ENCODE data around the gene TSR3.
"Not testable (repeated sequence)": the region's sequence is repeated elsewhere in the genome, so short reads cannot be mapped to it uniquely, and the experiment has no call there.

Gene TSR3

GRCh38 chr16:1337486-1337885, 14.2 kb downstream of the TSR3 start:
- DNase-seq (ENCODE audit: low read depth) = no peak

- no peak for DNase-seq (ENCODE audit: low read depth)
These were observed 15.1 kb downstream of the TSR3 start for GRCh38 chr16:1336619-1337018.

- no peak for DNase-seq (ENCODE audit: low read depth)
These were observed 15.7 kb downstream of the TSR3 start for GRCh38 chr16:1335996-1336395.

GRCh38 chr16:1335211-1335971, 16.3 kb downstream of the TSR3 start:
- DNase-seq (ENCODE audit: low read depth) = no peak

- no peak for DNase-seq (ENCODE audit: low read depth)
These were observed 16.9 kb downstream of the TSR3 start for GRCh38 chr16:1334739-1335138.

- no peak for DNase-seq (ENCODE audit: low read depth)
These were observed 17.6 kb downstream of the TSR3 start for GRCh38 chr16:1333854-1334700.

GRCh38 chr16:1333149-1333812, 18.4 kb downstream of the TSR3 start, which contains the start of gene BAIAP3:
BAIAP3 (plus strand) TSS chr16:1333645; CDS start chr16:1338550, 4,905 bp downstream.
- no peak for DNase-seq (ENCODE audit: low read depth)

- no peak for DNase-seq (ENCODE audit: low read depth)
These were observed 19.0 kb downstream of the TSR3 start for GRCh38 chr16:1332618-1333148.

GRCh38 chr16:1331712-1332617, 19.7 kb downstream of the TSR3 start:
- DNase-seq (ENCODE audit: low read depth) = no peak

GRCh38 chr16:1330931-1331711, 20.6 kb downstream of the TSR3 start:
- no peak for DNase-seq (ENCODE audit: low read depth)

- DNase-seq (ENCODE audit: low read depth) = no peak
These were observed 21.3 kb downstream of the TSR3 start for GRCh38 chr16:1330260-1330914.

GRCh38 chr16:1328961-1329360, 22.7 kb downstream of the TSR3 start:
- DNase-seq (ENCODE audit: low read depth) = not testable (repeated sequence)

GRCh38 chr16:1328136-1328535, 23.5 kb downstream of the TSR3 start:
- DNase-seq (ENCODE audit: low read depth) = not testable (repeated sequence)

GRCh38 chr16:1327619-1327947, 24.1 kb downstream of the TSR3 start:
- DNase-seq (ENCODE audit: low read depth) = no peak

- no peak for DNase-seq (ENCODE audit: low read depth)
These were observed 24.6 kb downstream of the TSR3 start for GRCh38 chr16:1326946-1327618.

- DNase-seq (ENCODE audit: low read depth) = no peak
These were observed 25.3 kb downstream of the TSR3 start for GRCh38 chr16:1326391-1326790.

GRCh38 chr16:1325673-1326371, 25.9 kb downstream of the TSR3 start:
- DNase-seq (ENCODE audit: low read depth) = no peak

- DNase-seq (ENCODE audit: low read depth) = no peak
These were observed 26.4 kb downstream of the TSR3 start for GRCh38 chr16:1325261-1325660.

- no peak for DNase-seq (ENCODE audit: low read depth)
These were observed 27.3 kb downstream of the TSR3 start for GRCh38 chr16:1324286-1324826.
